DOHH2 (cell line): ENCODE data around the gene GALNT17.

Experiments
- H3F3A ChIP-seq: fragments of 200-600 bp; sonication (generic), shearing (Covaris generic); 2 replicates; pipeline ENCODE4 v1.6.0; 2016; ENCODE audit warnings: antibody characterized with exemption, mild to moderate bottlenecking; ENCODE audit not compliant: control insufficient read depth, insufficient read depth
- H3K27ac ChIP-seq: fragments of 200-600 bp; sonication (generic); 2 replicates; pipeline ENCODE4 v1.5.1; 2014; ENCODE audit warnings: low read depth, mild to moderate bottlenecking, low read length, moderate library complexity
- H3K27me3 ChIP-seq: fragments of 200-600 bp; sonication (generic); 2 replicates; pipeline ENCODE4 v1.6.1; 2014; ENCODE audit warnings: mild to moderate bottlenecking, low read length, mixed read lengths; ENCODE audit not compliant: control insufficient read depth
- H3K36me3 ChIP-seq: fragments of 200-600 bp; sonication (generic); 2 replicates; pipeline ENCODE4 v1.6.1; 2014; ENCODE audit warnings: mild to moderate bottlenecking, low read length, moderate library complexity, mixed read lengths; ENCODE audit not compliant: control insufficient read depth
- H3K4me1 ChIP-seq: fragments of 200-600 bp; sonication (generic); 2 replicates; pipeline ENCODE4 v1.6.1; 2014; ENCODE audit warnings: mild to moderate bottlenecking, low read length, mixed read lengths; ENCODE audit not compliant: control insufficient read depth
- H3K4me2 ChIP-seq: fragments of 200-600 bp; sonication (generic); 2 replicates; pipeline ENCODE4 v1.6.0; 2014; ENCODE audit warnings: mild to moderate bottlenecking, low read length, moderate library complexity
- H3K4me3 ChIP-seq: fragments of 200-600 bp; sonication (generic); 2 replicates; pipeline ENCODE4 v1.5.1; 2014; ENCODE audit warnings: mild to moderate bottlenecking, low read length, mixed read lengths
- H3K79me2 ChIP-seq: fragments of 200-600 bp; sonication (generic); 2 replicates; pipeline ENCODE4 v1.6.1; 2014; ENCODE audit warnings: mild to moderate bottlenecking, low read length, mixed read lengths; ENCODE audit not compliant: control insufficient read depth
- H3K9me2 ChIP-seq: fragments of 200-600 bp; sonication (generic); replicated peaks from 2 replicates; pipeline ENCODE4 v1.6.1; 2014; ENCODE audit warnings: mild to moderate bottlenecking, low read length, mixed read lengths; ENCODE audit not compliant: control insufficient read depth
- H3K9me3 ChIP-seq: fragments of 200-600 bp; sonication (generic); 2 replicates; pipeline ENCODE4 v1.6.1; 2014; ENCODE audit warnings: antibody characterized with exemption, low read length, mixed read lengths; ENCODE audit not compliant: control insufficient read depth, insufficient read depth
- H4K20me1 ChIP-seq: fragments of 200-600 bp; sonication (generic); 2 replicates; pipeline ENCODE4 v1.6.0; 2014; ENCODE audit warnings: low read depth, mild to moderate bottlenecking, antibody characterized with exemption, low read length, moderate library complexity; ENCODE audit not compliant: control insufficient read depth, insufficient read depth
- EZH2phosphoT487 ChIP-seq: fragments of 200-600 bp; sonication (generic); IDR thresholded peaks from 2 replicates; pipeline ENCODE4 v1.6.1; 2017; ENCODE audit warnings: borderline replicate concordance, mild to moderate bottlenecking, antibody characterized with exemption, low read length, moderate library complexity, mixed read lengths
- TF ChIP-seq, protein P1 (sequence below): fragments of 200-600 bp; sonication (generic); IDR thresholded peaks from one replicate; pipeline ENCODE4 v1.5.1; 2014; ENCODE audit warnings: antibody characterized with exemption, mild to moderate bottlenecking, low read depth, low read length; ENCODE audit not compliant: poor library complexity, severe bottlenecking

GALNT17 gene

DNA sequence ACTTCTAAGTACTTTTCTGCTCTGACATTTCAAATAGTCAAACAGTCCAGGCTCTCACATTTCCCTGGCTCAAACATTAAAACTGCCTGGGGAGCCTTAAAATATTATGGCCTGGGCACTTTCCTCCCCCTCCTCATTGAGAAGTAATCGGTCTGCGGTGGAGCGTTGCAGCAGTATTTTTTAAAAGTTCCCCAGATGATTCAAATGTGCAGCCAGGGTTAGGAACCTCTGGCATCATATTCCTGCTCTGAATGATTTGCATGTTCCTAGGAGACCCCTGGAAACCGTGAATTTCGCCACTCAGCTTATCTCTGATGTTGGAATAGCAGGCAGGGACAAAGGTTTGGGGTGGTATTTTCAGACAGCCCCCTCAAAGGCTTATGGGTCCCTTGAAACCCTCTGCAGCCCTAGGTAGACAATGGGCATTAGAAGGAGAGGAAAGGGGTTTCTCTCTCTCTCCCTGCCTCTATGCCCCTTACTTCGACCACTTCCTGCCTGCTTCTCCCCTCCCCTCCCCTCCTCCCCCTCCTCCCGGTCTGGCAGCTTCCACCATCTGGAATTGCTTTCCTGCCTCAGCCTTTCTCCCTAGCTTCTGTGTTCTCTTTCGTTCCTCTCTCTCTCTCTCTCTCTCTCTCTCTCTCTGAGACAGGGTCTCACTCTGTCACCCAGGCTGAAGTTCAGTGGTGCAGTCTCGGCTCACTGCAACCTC, 622.2 kb downstream of the GALNT17 start:
- Histone ChIP-seq H3K4me1 (no peaks in the 10 kb centered on the region), H4K20me1 (no peaks in the 10 kb centered on the region), H3F3A (no peaks in the 10 kb centered on the region), H3K36me3 (no peaks in the 10 kb centered on the region), H3K4me3 (no peak overlapping the region), H3K27ac (no peak overlapping the region), H3K9me2 (no peaks in the 10 kb centered on the region), H3K27me3 (no peaks in the 10 kb centered on the region), H3K4me2 (no peak overlapping the region), H3K79me2 (no peaks in the 10 kb centered on the region), H3K9me3 (no peaks in the 10 kb centered on the region; the same call in 1 of the 2 replicates)
- TF ChIP-seq, protein P1, sequence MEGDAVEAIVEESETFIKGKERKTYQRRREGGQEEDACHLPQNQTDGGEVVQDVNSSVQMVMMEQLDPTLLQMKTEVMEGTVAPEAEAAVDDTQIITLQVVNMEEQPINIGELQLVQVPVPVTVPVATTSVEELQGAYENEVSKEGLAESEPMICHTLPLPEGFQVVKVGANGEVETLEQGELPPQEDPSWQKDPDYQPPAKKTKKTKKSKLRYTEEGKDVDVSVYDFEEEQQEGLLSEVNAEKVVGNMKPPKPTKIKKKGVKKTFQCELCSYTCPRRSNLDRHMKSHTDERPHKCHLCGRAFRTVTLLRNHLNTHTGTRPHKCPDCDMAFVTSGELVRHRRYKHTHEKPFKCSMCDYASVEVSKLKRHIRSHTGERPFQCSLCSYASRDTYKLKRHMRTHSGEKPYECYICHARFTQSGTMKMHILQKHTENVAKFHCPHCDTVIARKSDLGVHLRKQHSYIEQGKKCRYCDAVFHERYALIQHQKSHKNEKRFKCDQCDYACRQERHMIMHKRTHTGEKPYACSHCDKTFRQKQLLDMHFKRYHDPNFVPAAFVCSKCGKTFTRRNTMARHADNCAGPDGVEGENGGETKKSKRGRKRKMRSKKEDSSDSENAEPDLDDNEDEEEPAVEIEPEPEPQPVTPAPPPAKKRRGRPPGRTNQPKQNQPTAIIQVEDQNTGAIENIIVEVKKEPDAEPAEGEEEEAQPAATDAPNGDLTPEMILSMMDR, result no peak
- no peak for TF ChIP-seq EZH2phosphoT487

DNA sequence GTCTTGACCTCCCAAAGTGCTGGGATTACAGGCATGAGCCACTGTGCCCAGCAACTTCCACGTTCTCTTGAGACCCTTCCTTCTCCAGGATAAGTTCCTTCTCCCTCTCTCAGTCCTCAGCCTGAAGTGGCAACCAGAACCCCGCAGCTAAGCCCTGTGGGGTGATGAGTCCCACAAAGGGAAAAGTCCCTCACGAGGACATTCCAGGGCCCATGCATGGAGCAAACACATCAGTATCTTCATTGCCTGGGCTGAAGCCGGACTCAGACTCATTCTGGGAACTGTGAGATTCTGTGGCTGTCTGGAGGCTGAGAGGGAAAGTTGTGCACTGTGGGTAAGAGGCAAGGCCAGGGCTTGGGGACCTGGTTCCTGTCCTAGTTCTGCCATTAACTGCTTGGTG, 622.9 kb downstream of the GALNT17 start:
- Histone ChIP-seq H3K9me2 (no peaks in the 10 kb centered on the region), H3K36me3 (no peaks in the 10 kb centered on the region), H3K79me2 (no peaks in the 10 kb centered on the region), H3K27me3 (no peaks in the 10 kb centered on the region), H3K4me2 (no peak overlapping the region), H3K9me3 (no peaks in the 10 kb centered on the region; the same call in 1 of the 2 replicates), H3K4me1 (no peaks in the 10 kb centered on the region), H4K20me1 (no peaks in the 10 kb centered on the region), H3F3A (no peaks in the 10 kb centered on the region), H3K4me3 (no peak overlapping the region), H3K27ac (no peak overlapping the region)
- TF ChIP-seq EZH2phosphoT487, result no peak

DNA sequence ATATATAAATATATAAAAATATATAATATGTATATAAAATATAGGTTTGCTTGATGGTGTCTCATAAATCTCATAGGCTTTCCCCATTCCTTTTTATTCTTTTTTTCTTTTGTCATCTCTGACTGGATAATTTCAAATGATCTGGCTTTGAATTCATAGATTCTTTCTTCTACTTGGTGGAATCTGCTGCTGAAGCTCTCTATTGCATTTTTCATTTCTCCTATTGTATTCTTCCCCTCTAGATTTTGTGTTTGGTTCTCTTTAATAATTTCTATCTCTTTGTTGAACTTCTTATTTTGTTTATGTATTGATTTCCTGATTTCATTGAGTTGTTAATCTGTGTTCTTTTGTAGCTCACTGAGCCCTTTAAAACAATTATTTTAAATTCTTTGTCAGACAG, 629.4 kb downstream of the GALNT17 start:
- Histone ChIP-seq H3K27ac (no peak overlapping the region), H3F3A (no peaks in the 10 kb centered on the region), H3K4me3 (no peak overlapping the region), H3K4me1 (no peaks in the 10 kb centered on the region), H3K36me3 (no peaks in the 10 kb centered on the region), H3K9me2 (no peaks in the 10 kb centered on the region), H3K27me3 (no peaks in the 10 kb centered on the region), H4K20me1 (no peaks in the 10 kb centered on the region), H3K79me2 (no peaks in the 10 kb centered on the region), H3K4me2 (no peak overlapping the region), H3K9me3 (no peaks in the 10 kb centered on the region; the same call in 1 of the 2 replicates)
- TF ChIP-seq EZH2phosphoT487, result no peak
- TF ChIP-seq, protein P1, result no peak
